ENCODE data around the gene BIRC3.

BIRC3 gene

GRCh38 chr11:102375720-102376399 lies 58.6 kb downstream of the BIRC3 start:
- no peak for DNase-seq
- H3K4me3 ChIP-seq (ENCODE audit: low read depth, low read length): no peak overlapping the region

GRCh38 chr11:102377891-102378290 lies 60.6 kb downstream of the BIRC3 start:
- in situ Hi-C loops (cut with HindIII; ENCODE audit: low pct_ligation_motif_present, low sequenced_read_pairs): no loop called here
- Histone ChIP-seq H3K36me3 (replicated peaks) (peaks cover 39% of the 10 kb centered on the region), H3K4me3 (ENCODE audit: low read depth, low read length) (no peak overlapping the region), H3K27ac (no peak overlapping the region), H3K27me3 (replicated peaks) (no peaks in the 10 kb centered on the region)
- no peak for DNase-seq
- no peak for TF ChIP-seq CTCF (IDR thresholded peaks at IDR 0.05; ENCODE audit: low read depth, low read length, missing control alignments)

More at GRCh38 chr11:102375720-102376399, 58.6 kb downstream of the BIRC3 start:
- no peaks in the 10 kb centered on the region for H3K27me3 ChIP-seq (replicated peaks)
- no peak for TF ChIP-seq CTCF (IDR thresholded peaks at IDR 0.05; ENCODE audit: low read depth, low read length, missing control alignments)
- H3K27ac ChIP-seq: no peak overlapping the region
- in situ Hi-C loops (cut with HindIII; ENCODE audit: low pct_ligation_motif_present, low sequenced_read_pairs): no loop called here
- H3K36me3 ChIP-seq (replicated peaks): peaks cover 36% of the 10 kb centered on the region

- DNase-seq: no peak
- no peaks in the 10 kb centered on the region for H3K27me3 ChIP-seq (replicated peaks)
- in situ Hi-C loops (cut with HindIII; ENCODE audit: low pct_ligation_motif_present, low sequenced_read_pairs): no loop called here
- no peak for TF ChIP-seq CTCF (IDR thresholded peaks at IDR 0.05; ENCODE audit: low read depth, low read length, missing control alignments)
- H3K4me3 ChIP-seq (ENCODE audit: low read depth, low read length): no peak overlapping the region
- H3K36me3 ChIP-seq (replicated peaks): peaks cover 39% of the 10 kb centered on the region
- H3K27ac ChIP-seq: no peak overlapping the region
Observed at GRCh38 chr11:102378818-102379217, 61.5 kb downstream of the BIRC3 start.

GRCh38 chr11:102382384-102382783 lies 65.1 kb downstream of the BIRC3 start:
- no peak for DNase-seq
- in situ Hi-C loops (cut with HindIII; ENCODE audit: low pct_ligation_motif_present, low sequenced_read_pairs): no loop called here
- H3K27ac ChIP-seq: no peak overlapping the region
- no peak overlapping the region for H3K4me3 ChIP-seq (ENCODE audit: low read depth, low read length)
- H3K36me3 ChIP-seq (replicated peaks): peaks cover 42% of the 10 kb centered on the region
- TF ChIP-seq CTCF (IDR thresholded peaks at IDR 0.05; ENCODE audit: low read depth, low read length, missing control alignments): no peak
- H3K27me3 ChIP-seq (replicated peaks): no peaks in the 10 kb centered on the region

- H3K4me3 ChIP-seq (ENCODE audit: low read depth, low read length): no peak overlapping the region
- H3K27me3 ChIP-seq (replicated peaks): no peaks in the 10 kb centered on the region
- in situ Hi-C loops (cut with HindIII; ENCODE audit: low pct_ligation_motif_present, low sequenced_read_pairs): no loop called here
- H3K36me3 ChIP-seq (replicated peaks): peaks cover 37% of the 10 kb centered on the region
- no peak for TF ChIP-seq CTCF (IDR thresholded peaks at IDR 0.05; ENCODE audit: low read depth, low read length, missing control alignments)
- DNase-seq: no peak
- H3K27ac ChIP-seq: no peak overlapping the region
Observed at GRCh38 chr11:102383839-102384238, 66.6 kb downstream of the BIRC3 start.
